ENCODE measurements around the gene TIGAR.

TIGAR gene

DNA sequence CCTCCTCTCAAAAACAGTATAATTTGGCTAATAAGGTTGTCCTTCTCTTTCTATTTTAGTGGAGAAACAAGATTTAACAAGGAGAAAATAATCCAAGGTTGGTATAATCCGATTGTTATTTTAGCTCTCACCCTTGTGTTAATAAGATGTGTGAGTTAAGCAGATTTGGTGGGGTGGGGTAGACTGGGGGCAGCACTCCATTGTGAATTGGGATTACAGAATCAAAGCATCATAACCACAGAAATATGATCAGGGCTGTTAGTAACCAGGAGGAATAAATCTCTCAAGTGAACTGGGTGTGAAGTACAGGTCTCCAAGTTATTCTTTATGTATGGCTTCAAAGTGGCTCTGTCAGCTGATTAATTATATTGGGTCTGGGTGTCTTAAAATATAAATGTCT, 10.2 kb downstream of the TIGAR start:
- Histone ChIP-seq H3K4me3 (replicated peaks; ENCODE audit: low read depth, low read length) (no peak overlapping the region), H3K36me3 (ENCODE audit: control insufficient read depth, insufficient read depth, low read length) (peaks cover 16% of the 10 kb centered on the region), H3K27me3 (replicated peaks; ENCODE audit: control insufficient read depth, insufficient read depth, low read length) (no peaks in the 10 kb centered on the region)
- DNase-seq (ENCODE audit: extremely low read depth, insufficient read length), result no peak
- TF ChIP-seq, protein P1, sequence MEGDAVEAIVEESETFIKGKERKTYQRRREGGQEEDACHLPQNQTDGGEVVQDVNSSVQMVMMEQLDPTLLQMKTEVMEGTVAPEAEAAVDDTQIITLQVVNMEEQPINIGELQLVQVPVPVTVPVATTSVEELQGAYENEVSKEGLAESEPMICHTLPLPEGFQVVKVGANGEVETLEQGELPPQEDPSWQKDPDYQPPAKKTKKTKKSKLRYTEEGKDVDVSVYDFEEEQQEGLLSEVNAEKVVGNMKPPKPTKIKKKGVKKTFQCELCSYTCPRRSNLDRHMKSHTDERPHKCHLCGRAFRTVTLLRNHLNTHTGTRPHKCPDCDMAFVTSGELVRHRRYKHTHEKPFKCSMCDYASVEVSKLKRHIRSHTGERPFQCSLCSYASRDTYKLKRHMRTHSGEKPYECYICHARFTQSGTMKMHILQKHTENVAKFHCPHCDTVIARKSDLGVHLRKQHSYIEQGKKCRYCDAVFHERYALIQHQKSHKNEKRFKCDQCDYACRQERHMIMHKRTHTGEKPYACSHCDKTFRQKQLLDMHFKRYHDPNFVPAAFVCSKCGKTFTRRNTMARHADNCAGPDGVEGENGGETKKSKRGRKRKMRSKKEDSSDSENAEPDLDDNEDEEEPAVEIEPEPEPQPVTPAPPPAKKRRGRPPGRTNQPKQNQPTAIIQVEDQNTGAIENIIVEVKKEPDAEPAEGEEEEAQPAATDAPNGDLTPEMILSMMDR (IDR thresholded peaks at IDR 0.05; ENCODE audit: insufficient read depth, low read length, poor library complexity, severe bottlenecking), result no peak

GRCh38 chr12:4331842-4332241, 10.8 kb downstream of the TIGAR start:
- TF ChIP-seq, protein P1 (IDR thresholded peaks at IDR 0.05; ENCODE audit: insufficient read depth, low read length, poor library complexity, severe bottlenecking), result no peak
- no peak for DNase-seq (ENCODE audit: extremely low read depth, insufficient read length)
- H3K4me3 ChIP-seq (replicated peaks; ENCODE audit: low read depth, low read length), result no peak overlapping the region
- peaks cover 19% of the 10 kb centered on the region for H3K36me3 ChIP-seq (ENCODE audit: control insufficient read depth, insufficient read depth, low read length)
- no peaks in the 10 kb centered on the region for H3K27me3 ChIP-seq (replicated peaks; ENCODE audit: control insufficient read depth, insufficient read depth, low read length)

GRCh38 chr12:4346931-4347330, 25.9 kb downstream of the TIGAR start:
- Histone ChIP-seq H3K36me3 (ENCODE audit: control insufficient read depth, insufficient read depth, low read length) (peaks cover 4% of the 10 kb centered on the region), H3K27me3 (replicated peaks; ENCODE audit: control insufficient read depth, insufficient read depth, low read length) (no peaks in the 10 kb centered on the region), H3K4me3 (replicated peaks; ENCODE audit: low read depth, low read length) (no peak overlapping the region)
- TF ChIP-seq, protein P1 (IDR thresholded peaks at IDR 0.05; ENCODE audit: insufficient read depth, low read length, poor library complexity, severe bottlenecking), result no peak
- DNase-seq (ENCODE audit: extremely low read depth, insufficient read length), result no peak

DNA sequence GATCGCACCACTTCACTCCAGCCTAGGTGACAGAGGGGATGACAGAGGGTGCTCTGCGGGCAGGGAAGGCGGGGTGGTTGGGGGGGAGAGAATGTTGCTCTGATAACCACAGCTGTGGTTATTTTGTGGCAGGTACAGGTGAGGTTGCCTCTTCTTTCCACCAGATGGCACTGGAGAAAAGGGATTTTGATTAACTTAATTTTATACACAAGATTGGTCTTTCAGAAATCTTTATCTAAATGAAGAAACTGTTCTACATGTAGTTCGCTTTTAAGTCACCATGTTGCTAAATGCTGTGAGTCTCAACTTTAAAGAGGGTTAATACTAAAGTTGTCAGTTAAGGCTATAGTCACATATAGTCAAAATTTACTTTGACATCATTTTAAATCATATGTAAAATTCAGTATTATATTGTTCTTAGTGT, 32.8 kb downstream of the TIGAR start:
- DNase-seq (ENCODE audit: extremely low read depth, insufficient read length), result no peak
- Histone ChIP-seq H3K36me3 (ENCODE audit: control insufficient read depth, insufficient read depth, low read length) (peaks cover 11% of the 10 kb centered on the region), H3K4me3 (replicated peaks; ENCODE audit: low read depth, low read length) (no peak overlapping the region), H3K27me3 (replicated peaks; ENCODE audit: control insufficient read depth, insufficient read depth, low read length) (no peaks in the 10 kb centered on the region)
- TF ChIP-seq, protein P1 (IDR thresholded peaks at IDR 0.05; ENCODE audit: insufficient read depth, low read length, poor library complexity, severe bottlenecking), result peak; percentile 41

DNA sequence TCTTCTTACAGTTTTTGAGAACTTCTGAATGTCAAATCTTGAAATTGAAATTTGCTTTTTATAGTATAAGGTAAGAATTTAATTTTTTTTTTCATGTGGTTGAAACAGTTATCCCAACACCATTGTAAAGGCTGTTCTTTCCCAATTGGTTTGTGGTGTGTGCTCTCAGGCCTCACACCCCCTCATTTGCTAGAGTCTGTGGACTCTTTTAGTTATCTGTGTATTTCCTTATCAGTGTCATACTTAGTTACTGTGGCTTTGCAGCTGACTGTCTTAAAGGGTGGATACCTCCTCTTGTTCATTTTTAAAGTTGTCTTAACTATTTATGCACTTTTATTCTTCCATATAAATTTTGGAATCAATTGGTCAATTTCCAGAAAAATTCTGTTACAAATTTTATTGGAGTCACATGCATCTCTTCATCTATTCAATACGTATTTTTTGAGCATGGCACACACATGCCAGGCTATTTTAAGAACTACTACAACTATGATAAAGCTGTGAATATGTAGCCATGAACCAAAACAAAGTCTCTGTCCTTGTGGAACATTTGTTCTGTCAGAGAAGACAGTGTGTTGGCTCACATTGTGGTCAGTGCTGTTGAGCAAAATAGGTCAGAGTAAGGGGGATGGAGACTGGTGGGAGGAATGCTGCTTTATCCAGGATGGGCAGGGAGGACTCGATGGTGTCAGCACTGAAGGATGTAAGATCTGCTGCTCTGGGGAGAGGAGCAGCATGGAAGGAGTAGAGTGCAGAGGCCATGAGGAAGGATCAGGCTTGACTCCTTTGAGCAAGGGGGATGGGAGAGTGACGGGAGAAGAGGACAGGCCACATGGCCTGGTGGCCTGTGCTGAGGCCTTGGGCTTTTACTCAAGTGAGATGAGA, 34.4 kb downstream of the TIGAR start:
- TF ChIP-seq, protein P1 (IDR thresholded peaks at IDR 0.05; ENCODE audit: insufficient read depth, low read length, poor library complexity, severe bottlenecking), result no peak
- no peaks in the 10 kb centered on the region for H3K27me3 ChIP-seq (replicated peaks; ENCODE audit: control insufficient read depth, insufficient read depth, low read length)
- no peak overlapping the region for H3K4me3 ChIP-seq (replicated peaks; ENCODE audit: low read depth, low read length)
- DNase-seq (ENCODE audit: extremely low read depth, insufficient read length), result no peak
- H3K36me3 ChIP-seq (ENCODE audit: control insufficient read depth, insufficient read depth, low read length), result peaks cover 11% of the 10 kb centered on the region
